GM23338 (cell line): ENCODE data around the gene RHOD. TPM values are rescaled to one million over a fixed set of nuclear protein-coding genes. Genes with fewer than 3 reads are reported as not detected.

Source experiments
- ATAC-seq: fragments of 200-7000 bp; cut with Tn5 transposase; 3 replicates; pipeline ENCODE4 v1.9.1; 2020
- DNase-seq: peaks from one replicate; pipeline ENCODE4 v3.0.0-alpha.2; 2015; ENCODE audit warnings: low spot score
- H2AFZ ChIP-seq: fragments of 200-600 bp; sonication (generic); 2 replicates; pipeline ENCODE4 v1.8.0; 2016; ENCODE audit warnings: antibody characterized with exemption, mild to moderate bottlenecking, moderate library complexity
- H3F3A ChIP-seq: fragments of 200-600 bp; sonication (generic); replicated peaks from 2 replicates; pipeline ENCODE4 v1.8.0; 2017; ENCODE audit warnings: antibody characterized with exemption, mixed run types, low read depth
- H3K27ac ChIP-seq: fragments of 200-600 bp; sonication (generic); 2 replicates; pipeline ENCODE4 v1.6.1; 2016; ENCODE audit warnings: low read depth
- H3K27me3 ChIP-seq: fragments of 200-600 bp; sonication (generic); 2 replicates; pipeline ENCODE4 v1.8.0; 2016; ENCODE audit warnings: mild to moderate bottlenecking, mixed run types, moderate library complexity; ENCODE audit not compliant: insufficient read depth
- H3K36me3 ChIP-seq: fragments of 200-600 bp; sonication (generic); 2 replicates; pipeline ENCODE4 v1.8.0; 2016; ENCODE audit warnings: mild to moderate bottlenecking; ENCODE audit not compliant: insufficient read depth
- H3K4me1 ChIP-seq: fragments of 200-600 bp; sonication (generic); 2 replicates; pipeline ENCODE4 v1.8.0; 2016; ENCODE audit warnings: mild to moderate bottlenecking, moderate library complexity; ENCODE audit not compliant: insufficient read depth
- H3K4me2 ChIP-seq: fragments of 200-600 bp; sonication (generic); 2 replicates; pipeline ENCODE4 v1.7.1; 2017; ENCODE audit warnings: mixed run types
- H3K4me3 ChIP-seq: fragments of 200-600 bp; sonication (generic); 2 replicates; pipeline ENCODE4 v1.6.1; 2016; ENCODE audit warnings: mixed run types
- H3K79me2 ChIP-seq: fragments of 200-600 bp; sonication (generic); replicated peaks from 2 replicates; pipeline ENCODE4 v1.8.0; 2017; ENCODE audit warnings: mild to moderate bottlenecking; ENCODE audit not compliant: insufficient read depth
- H3K9me2 ChIP-seq: fragments of 200-600 bp; sonication (generic); 2 replicates; pipeline ENCODE4 v1.8.0; 2017; ENCODE audit not compliant: insufficient read depth
- H4K20me1 ChIP-seq: fragments of 200-600 bp; sonication (generic); replicated peaks from 2 replicates; pipeline ENCODE4 v1.8.0; 2017; ENCODE audit warnings: mild to moderate bottlenecking; ENCODE audit not compliant: insufficient read depth
- H3K27ac Mint-ChIP-seq: 2 replicates; pipeline ENCODE4 v1.8.0; 2020; ENCODE audit warnings: inconsistent platforms, mild to moderate bottlenecking, moderate library complexity, mixed read lengths
- H3K27me3 Mint-ChIP-seq: 3 replicates; pipeline ENCODE4 v1.8.0; 2022; ENCODE audit warnings: low read depth, mild to moderate bottlenecking, moderate library complexity, mixed read lengths, inconsistent platforms; ENCODE audit not compliant: insufficient read depth, poor library complexity
- H3K36me3 Mint-ChIP-seq: 3 replicates; pipeline ENCODE4 v1.8.0; 2021; ENCODE audit warnings: low read depth, mild to moderate bottlenecking, inconsistent platforms, moderate library complexity, mixed read lengths
- H3K4me1 Mint-ChIP-seq: 3 replicates; pipeline ENCODE4 v1.8.0; 2020; ENCODE audit warnings: mild to moderate bottlenecking, inconsistent platforms, mixed read lengths
- H3K4me3 Mint-ChIP-seq: 3 replicates; pipeline ENCODE4 v1.8.0; 2021; ENCODE audit warnings: moderate library complexity, mild to moderate bottlenecking, inconsistent platforms, mixed read lengths
- H3K9me3 Mint-ChIP-seq: 3 replicates; pipeline ENCODE4 v1.8.0; 2020; ENCODE audit warnings: moderate library complexity, mild to moderate bottlenecking, inconsistent platforms, mixed read lengths
- CREB1 ChIP-seq: fragments of 250-450 bp; sonication (Bioruptor Pico); IDR thresholded peaks from 2 replicates; pipeline ENCODE4 v1.5.0; 2020; ENCODE audit warnings: low read depth, mild to moderate bottlenecking, moderate library complexity
- EZH2 ChIP-seq: fragments of 200-600 bp; sonication (generic); IDR thresholded peaks from one replicate; pipeline ENCODE4 v1.8.0; 2017; ENCODE audit warnings: antibody characterized with exemption, mild to moderate bottlenecking, low read depth; ENCODE audit not compliant: unreplicated experiment
- EZH2phosphoT487 ChIP-seq: fragments of 200-600 bp; sonication (generic); IDR thresholded peaks from one replicate; pipeline ENCODE4 v1.8.1; 2018; ENCODE audit warnings: antibody characterized with exemption; ENCODE audit not compliant: unreplicated experiment
- microRNA-seq: library from miRNA; unstranded; fragments of <30 nt; microRNA quantifications from one replicate; pipeline ENCODE4, GENCODE V29; 2017
- polyA plus RNA-seq: library from polyadenylated mRNA; unstranded; fragments of >200 nt; fragmentation: Nextera tagmentation; extraction: Ambion mirVana; gene quantifications from 2 replicates; pipeline ENCODE4 v1.2.1, GENCODE V29; 2016
- total RNA-seq: library from RNA; depleted of rRNA; stranded (reverse); fragments of >200 nt; shearing (Covaris generic); gene quantifications from 2 replicates; pipeline ENCODE4 v1.2.3, GENCODE V29; 2014; rRNA removed

Gene RHOD
- total and polyA plus RNA-seq, 2 experiments from 2014 or later, result 13.8 to 16.2 TPM

DNA sequence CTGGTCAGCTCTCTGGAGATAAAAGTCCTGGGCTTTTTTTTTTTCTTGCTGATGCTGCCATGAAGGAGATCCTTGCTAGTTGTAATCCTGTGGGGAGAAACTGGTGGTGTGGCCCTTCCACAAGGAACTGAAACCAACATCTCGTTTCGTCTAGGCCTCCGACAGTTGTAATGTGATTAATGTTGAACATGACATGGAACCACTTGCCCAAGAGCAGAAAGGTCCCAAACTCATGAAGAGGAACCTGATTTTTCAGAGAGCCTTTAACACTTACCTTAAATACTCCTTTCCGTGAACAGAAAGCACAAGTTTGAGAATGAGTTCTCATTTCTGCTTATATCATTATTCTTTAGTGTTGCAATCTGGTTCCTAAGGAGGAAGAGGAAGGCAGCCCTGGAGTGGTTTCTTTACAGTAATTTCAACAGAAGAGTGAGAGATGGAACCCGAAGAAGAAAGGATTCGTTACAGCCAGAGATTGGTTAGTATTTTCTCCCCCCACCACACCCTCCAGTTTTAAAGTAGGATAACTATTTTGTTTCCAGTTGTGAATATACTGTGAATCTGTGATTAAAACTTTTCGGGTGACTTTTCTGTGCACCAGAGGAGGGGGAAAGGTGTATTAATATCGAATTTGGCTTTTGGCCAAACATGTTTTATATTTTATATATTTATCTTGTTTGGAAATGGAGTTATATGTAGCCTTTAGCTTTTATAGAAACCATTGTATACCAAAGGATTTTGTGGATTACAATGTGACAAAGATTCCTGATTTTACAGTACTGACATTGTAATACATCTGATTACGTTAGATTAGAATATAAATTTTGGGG lies 64.4 kb downstream of the RHOD start:
- Histone ChIP-seq H3K27ac (peak overlapping the region; percentile 22; the same call in 1 of the 2 replicates), H3K4me3 (peak overlapping the region; percentile 82), H3K9me2 (no peaks in the 10 kb centered on the region), H3K36me3 (0 out of 2 replicates have a peak, but pooled peaks cover 4% of the 10 kb centered on the region), H2AFZ (no peak overlapping the region), H3F3A (0 out of 2 replicates have a peak, but pooled peaks cover 6% of the 10 kb centered on the region), H4K20me1 (peaks cover 25% of the 10 kb centered on the region), H3K4me2 (peak overlapping the region; percentile 95), H3K79me2 (peaks cover 65% of the 10 kb centered on the region), H3K4me1 (peaks cover 20% of the 10 kb centered on the region), H3K27me3 (peaks cover 10% of the 10 kb centered on the region)
- no peak for DNase-seq
- no peak for ATAC-seq
- Mint-ChIP-seq H3K9me3 (0 out of 3 replicates have a peak, but pooled peaks cover 2% of the 10 kb centered on the region), H3K4me3 (peak overlapping the region; percentile 84), H3K36me3 (peaks cover 25% of the 10 kb centered on the region), H3K4me1 (peaks cover 23% of the 10 kb centered on the region), H3K27ac (peak overlapping the region; percentile 6; the same call in 1 of the 2 replicates), H3K27me3 (peaks cover 5% of the 10 kb centered on the region)
- no peak for TF ChIP-seq EZH2phosphoT487
- TF ChIP-seq CREB1, result no peak
- no peak for TF ChIP-seq EZH2

Small RNA genes lying within 50 kb of the gene (microRNA-seq; reads per million reads assigned to microRNA genes)
- not detected for gene MIR6860

Other genes with a start within 250 kb of the RHOD start
- gene RCE1, start 213.4 kb upstream of the RHOD start, total RNA-seq, result 44.7 and 55.1 TPM in 2 replicates
- gene RCE1, start 213.4 kb upstream of the RHOD start, polyA plus RNA-seq, result 27.7 and 27.8 TPM in 2 replicates
- 56.7 and 63.5 TPM in 2 replicates for gene LRFN4, start 199.8 kb upstream of the RHOD start, total RNA-seq
- 9.8 and 11.1 TPM in 2 replicates for gene LRFN4, start 199.8 kb upstream of the RHOD start, polyA plus RNA-seq
- 21.7 and 24.9 TPM in 2 replicates for gene PC, start 98.5 kb upstream of the RHOD start, total RNA-seq
- gene PC, start 98.5 kb upstream of the RHOD start, polyA plus RNA-seq, result 18.3 and 18.9 TPM in 2 replicates
- 0.21 TPM in 1 of 2 replicates, not detected in the other for gene C11orf86, start 81.5 kb upstream of the RHOD start, total RNA-seq
- 0.73 and 0.74 TPM in 2 replicates for gene C11orf86, start 81.5 kb upstream of the RHOD start, polyA plus RNA-seq
- gene SYT12, start 33.7 kb upstream of the RHOD start, total RNA-seq, result 2.5 and 3.1 TPM in 2 replicates
- gene SYT12, start 33.7 kb upstream of the RHOD start, polyA plus RNA-seq, result 0.92 TPM in 2 replicates
- 38.0 and 54.1 TPM in 2 replicates for gene KDM2A, start 62.4 kb downstream of the RHOD start, total RNA-seq
- 24.2 and 25.0 TPM in 2 replicates for gene KDM2A, start 62.4 kb downstream of the RHOD start, polyA plus RNA-seq
- gene GRK2, start 209.6 kb downstream of the RHOD start, total RNA-seq, result 62.2 and 72.5 TPM in 2 replicates
- 19.5 and 21.7 TPM in 2 replicates for gene GRK2, start 209.6 kb downstream of the RHOD start, polyA plus RNA-seq
- 15.7 and 30.8 TPM in 2 replicates for gene ANKRD13D, start 232.5 kb downstream of the RHOD start, total RNA-seq
- gene ANKRD13D, start 232.5 kb downstream of the RHOD start, polyA plus RNA-seq, result 19.5 and 20.3 TPM in 2 replicates
- 40.0 and 45.8 TPM in 2 replicates for gene SSH3, start 246.7 kb downstream of the RHOD start, total RNA-seq
- gene SSH3, start 246.7 kb downstream of the RHOD start, polyA plus RNA-seq, result 17.8 and 25.1 TPM in 2 replicates